K562 (cell line): ENCODE results near the gene ADGRG4. TPM values are rescaled to one million over a fixed set of nuclear protein-coding genes. Genes with fewer than 3 reads are reported as not detected.

Experiments used
- ATAC-seq: fragments of 200-7000 bp; cut with Tn5 transposase; 3 replicates; pipeline ENCODE4 v1.9.1; 2020; ENCODE audit warnings: moderate library complexity
- BruUV-seq: library from RNA; stranded (reverse); fragments of 400-500 nt; replicated peaks from 2 replicates; lab custom pipeline; 2021; lab: Mats Ljungman, UMichigan
- CTCF ChIA-PET: fragments of 300-600 bp; formaldehyde crosslinking; extraction: SDS; loops from one replicate; lab custom pipeline; 2021; ENCODE audit warnings: low intra/inter-chr PET ratio; lab: Yijun Ruan, JAX
- POLR2A ChIA-PET: fragments of 300-600, 350-650 bp; sonication (Branson Sonifier 250); formaldehyde crosslinking; extraction: SDS; loops from one replicate; lab custom pipeline; 2021; ENCODE audit warnings: antibody characterized with exemption, inconsistent platforms; lab: Yijun Ruan, JAX
- DNase-seq, 4 experiments: peaks; one replicate each; pipeline versions ENCODE4 v3.0.0 to v3.0.0-alpha.2; 2011 to 2018; ENCODE audit warnings: low spot score in 3 of 4, mixed read lengths in 3 of 4; ENCODE audit errors: extremely low read depth in 1 of 4
- FAIRE-seq: peaks from 2 replicates; lab custom pipeline; 2011; peaks lifted over from hg19 to GRCh38; lab: Jason Lieb, UNC
- H2AFZ ChIP-seq: 2 replicates; pipeline ENCODE4 v1.6.0; 2011; ENCODE audit warnings: low read depth, low read length, control low read depth, inconsistent platforms
- H3K27ac ChIP-seq: fragments of 200-600 bp; 3 replicates; pipeline ENCODE4 v1.8.0; 2011; ENCODE audit warnings: low read depth, mild to moderate bottlenecking, control low read depth, inconsistent platforms, low read length, moderate library complexity, mixed read lengths; ENCODE audit errors: extremely low read depth
- H3K27me3 ChIP-seq, 2 experiments: fragments of 300-600 bp in 1 of 2; 2 replicates in 1 of 2; 3 replicates in 1 of 2; pipeline versions ENCODE4 v1.6.0 to v1.8.0; 2011; ENCODE audit warnings: inconsistent platforms in 2 of 2, low read length in 2 of 2, mild to moderate bottlenecking in 1 of 2, mixed read lengths in 1 of 2, moderate library complexity in 1 of 2; ENCODE audit not compliant: control insufficient read depth in 2 of 2, insufficient read depth in 2 of 2
- H3K36me3 ChIP-seq: fragments of 300-600 bp; 3 replicates; pipeline ENCODE4 v1.8.0; 2011; ENCODE audit warnings: mild to moderate bottlenecking, low read length, inconsistent platforms; ENCODE audit not compliant: control insufficient read depth, insufficient read depth
- H3K4me1 ChIP-seq, 2 experiments: fragments of 200-600 bp in 1 of 2; replicated peaks in 1 of 2; 2 replicates in 1 of 2; 3 replicates in 1 of 2; pipeline versions ENCODE4 v1.5.1 to v1.8.0; 2011; ENCODE audit warnings: inconsistent platforms in 2 of 2, low read length in 2 of 2, mild to moderate bottlenecking in 1 of 2, mixed read lengths in 1 of 2, moderate library complexity in 1 of 2; ENCODE audit not compliant: control insufficient read depth in 2 of 2, insufficient read depth in 2 of 2
- H3K4me2 ChIP-seq: 2 replicates; pipeline ENCODE4 v1.6.1; 2011; ENCODE audit warnings: low read length, control low read depth, inconsistent platforms, mixed read lengths; ENCODE audit not compliant: insufficient read depth
- H3K4me3 ChIP-seq: fragments of 200-600 bp; sonication (generic), shearing (Covaris generic); 2 replicates; pipeline ENCODE4 v1.5.1; 2016; ENCODE audit warnings: control low read depth, inconsistent platforms
- H3K79me2 ChIP-seq: fragments of 200-600 bp; 3 replicates; pipeline ENCODE4 v1.8.0; 2011; ENCODE audit warnings: low read length, inconsistent platforms; ENCODE audit not compliant: control insufficient read depth, insufficient read depth
- H3K9ac ChIP-seq, 2 experiments: 2 replicates each; pipeline versions ENCODE4 v1.6.0 to v1.6.1; 2011; ENCODE audit warnings: low read depth in 2 of 2, low read length in 2 of 2, control low read depth in 1 of 2, inconsistent platforms in 1 of 2, mild to moderate bottlenecking in 1 of 2, mixed read lengths in 1 of 2; ENCODE audit not compliant: insufficient read depth in 1 of 2
- H3K9me1 ChIP-seq: one replicate; pipeline ENCODE4 v1.6.0; 2011; ENCODE audit warnings: inconsistent platforms, mild to moderate bottlenecking, low read length, moderate library complexity; ENCODE audit not compliant: control insufficient read depth, insufficient read depth
- H3K9me3 ChIP-seq: replicated peaks from 2 replicates; pipeline ENCODE4 v1.5.1; 2011; ENCODE audit warnings: low read depth, low read length, inconsistent platforms; ENCODE audit not compliant: control insufficient read depth, insufficient read depth
- H4K20me1 ChIP-seq: replicated peaks from 2 replicates; pipeline ENCODE4 v1.6.1; 2011; ENCODE audit warnings: low read length, inconsistent platforms, mixed read lengths; ENCODE audit not compliant: control insufficient read depth, insufficient read depth
- ARHGAP35 ChIP-seq: fragments of 450-650 bp; IDR thresholded peaks from 2 replicates; pipeline ENCODE4 v1.6.1; 2018; ENCODE audit not compliant: partially characterized antibody
- COPS2 ChIP-seq: fragments of 450-650 bp; conservative IDR thresholded peaks from 2 replicates; pipeline ENCODE4 v1.6.1; 2016; ENCODE audit warnings: mild to moderate bottlenecking, moderate library complexity
- ETS2 ChIP-seq: IDR thresholded peaks from 2 replicates; pipeline ENCODE4 v1.6.1; 2016; ENCODE audit warnings: borderline replicate concordance, missing genetic modification characterization, mild to moderate bottlenecking, moderate library complexity, missing compliant biosample characterization; ENCODE audit not compliant: poor library complexity, severe bottlenecking
- MAFF ChIP-seq: IDR thresholded peaks from 2 replicates; pipeline ENCODE4 v1.6.1; 2012; ENCODE audit warnings: low read length, improper control_type of control experiment
- MXD1 ChIP-seq: fragments of 250-450 bp; sonication (Bioruptor Pico); IDR thresholded peaks from 2 replicates; pipeline ENCODE4 v1.8.0; 2021; ENCODE audit warnings: borderline replicate concordance, mild to moderate bottlenecking, moderate library complexity; ENCODE audit not compliant: poor library complexity, severe bottlenecking
- NFE2 ChIP-seq: IDR thresholded peaks from 2 replicates; pipeline ENCODE4 v1.6.1; 2014; ENCODE audit warnings: antibody characterized with exemption, low read depth
- NFE2L1 ChIP-seq: fragments of 450-650 bp; IDR thresholded peaks from 2 replicates; pipeline ENCODE4 v1.6.1; 2016; ENCODE audit warnings: missing genetic modification characterization, low read depth, mild to moderate bottlenecking, missing compliant biosample characterization, moderate library complexity, borderline replicate concordance
- SUPT5H ChIP-seq: fragments of 450-650 bp; IDR thresholded peaks from 2 replicates; pipeline ENCODE4 v1.6.1; 2016
- TFAP4 ChIP-seq: sonication (generic); formaldehyde crosslinking; IDR thresholded peaks from 2 replicates; pipeline ENCODE4 v1.8.0; 2022; ENCODE audit warnings: missing genetic modification reagents, mild to moderate bottlenecking, moderate library complexity, borderline replicate concordance
- WHSC1 ChIP-seq: IDR thresholded peaks from one replicate; pipeline ENCODE4 v1.6.1; 2012; ENCODE audit warnings: low read length, control low read depth, inconsistent platforms
- ZNF121 ChIP-seq: sonication (generic); formaldehyde crosslinking; conservative IDR thresholded peaks from 2 replicates; pipeline ENCODE4 v1.8.0; 2022; ENCODE audit warnings: missing genetic modification reagents
- WGBS: fragments of 100-300 bp; shearing (Covaris generic); methylation state at CpG from one replicate; pipeline ENCODE4 v1.1.6; 2016; ENCODE audit warnings: low coverage, mixed read lengths; ENCODE audit not compliant: insufficient coverage; ENCODE audit errors: missing lambda C conversion rate; 5-methylcytosine and 5-hydroxymethylcytosine counted together
- in situ Hi-C: fragments of 300-500 bp; cut with MboI; formaldehyde crosslinking; loops from 4 replicates; pipeline ENCODE4 v1.15.0; 2018; ENCODE audit warnings: inconsistent platforms, mixed read lengths
- intact Hi-C: fragments of 100-400 bp; cut with micrococcal nuclease; formaldehyde crosslinking; loops from 2 replicates; pipeline ENCODE4 v1.14.2; 2022
- polyA plus RNA-seq, 8 experiments: library from polyadenylated mRNA; depleted of rRNA in 4 of 8; stranded (reverse) in 5 of 8; unstranded in 3 of 8; fragments of >200 nt; fragmentation: Nextera tagmentation in 2 of 8; fragmentation: Illumina TruSeq in 1 of 8; extraction: Ambion mirVana in 2 of 8; extraction: Trizol in 1 of 8; gene quantifications; 2 replicates each; pipeline versions ENCODE4 v1.2.1 to v1.2.3, GENCODE V29; 2011 to 2014; ENCODE audit warnings: inconsistent platforms in 1 of 8, missing spikeins in 1 of 8
- total RNA-seq, 7 experiments: library from RNA; depleted of rRNA in 6 of 7; stranded (reverse); fragments of >200 nt in 6 of 7; fragmentation: Illumina TruSeq in 2 of 7; extraction: Trizol in 2 of 7; gene quantifications; 2 replicates each; pipeline versions ENCODE4 v1.2.1 to v1.2.3, GENCODE V29; 2011 to 2021; ENCODE audit warnings: low replicate concordance in 1 of 7

ADGRG4 gene
- total and polyA plus RNA-seq, 9 of the 15 experiments (the other 6 are each of a cell fraction or from before 2014, with no cell fraction given), result not detected

- 0 out of 2 replicates have a peak, but pooled peaks have one; percentile 22 for TF ChIP-seq NFE2
- no peak for TF ChIP-seq SUPT5H
- TF ChIP-seq MAFF, result peak; percentile 34; the same call in 1 of the 2 replicates
- no peak for TF ChIP-seq ETS2
- TF ChIP-seq NFE2L1, result peak; percentile 44; the same call in 1 of the 2 replicates
- no peak for TF ChIP-seq TFAP4 (CRISPR knock-in tag)
- TF ChIP-seq MXD1, result no peak
- no peak for TF ChIP-seq COPS2
- TF ChIP-seq ZNF121 (CRISPR knock-in tag), result no peak
These were observed 149.5 kb downstream of the ADGRG4 start (continued) for GRCh38 chrX:136450050-136450830.

- H3K4me3 ChIP-seq, result no peak overlapping the region
- ATAC-seq, result no peak
- TF ChIP-seq WHSC1 (no peak), ARHGAP35 (no peak)
- TF ChIP-seq, all 486 proteins: peak for 0
- WGBS, result 19% methylated on average over 5 of the region's 5 CpGs
- Histone ChIP-seq H3K36me3 (no peaks in the 10 kb centered on the region), H4K20me1 (no peaks in the 10 kb centered on the region), H3K27ac (no peak overlapping the region), H3K9me1 (no peaks in the 10 kb centered on the region), H3K79me2 (no peaks in the 10 kb centered on the region), H3K4me2 (no peak overlapping the region), H3K9me3 (no peaks in the 10 kb centered on the region), H3K9ac (no peak overlapping the region), H3K27me3 (no peaks in the 10 kb centered on the region), H3K4me1 (0 out of 5 replicates have a peak, but pooled peaks cover 0 to 3% of the 10 kb centered on the region in 2 experiments), H2AFZ (no peak overlapping the region)
- DNase-seq (no peak), FAIRE-seq (no peak)
- no TSS peak for BruUV-seq
- intact Hi-C loops, result no loop called here
- ChIA-PET POLR2A (no interaction called here), CTCF (no interaction called here)
- in situ Hi-C loops, result no loop called here
These were observed 151.9 kb downstream of the ADGRG4 start for GRCh38 chrX:136452614-136453013.
